Chondrocyte (in vitro differentiated cells): ENCODE data around the gene RPTOR. TPM values are rescaled to one million over a fixed set of nuclear protein-coding genes. Genes with fewer than 3 reads are reported as not detected.

Experiments used
- DNase-seq: peaks from one replicate; pipeline ENCODE4 v3.0.0; 2021; ENCODE audit warnings: mixed read lengths, low spot score
- H3K27ac Mint-ChIP-seq: one replicate; pipeline ENCODE4 v1.8.0; 2021; ENCODE audit warnings: mild to moderate bottlenecking, moderate library complexity, mixed read lengths; ENCODE audit not compliant: unreplicated experiment
- H3K27me3 Mint-ChIP-seq: 2 replicates; pipeline ENCODE4 v1.8.0; 2021; ENCODE audit warnings: low read depth, mixed read lengths
- H3K36me3 Mint-ChIP-seq: 2 replicates; pipeline ENCODE4 v1.8.0; 2021; ENCODE audit warnings: low read depth, mixed read lengths
- H3K4me1 Mint-ChIP-seq: 2 replicates; pipeline ENCODE4 v1.8.0; 2021; ENCODE audit warnings: low read depth, mild to moderate bottlenecking, mixed read lengths
- H3K4me3 Mint-ChIP-seq: one replicate; pipeline ENCODE4 v1.8.0; 2021; ENCODE audit warnings: mild to moderate bottlenecking, moderate library complexity, mixed read lengths; ENCODE audit not compliant: unreplicated experiment
- H3K9me3 Mint-ChIP-seq: 2 replicates; pipeline ENCODE4 v1.8.0; 2021; ENCODE audit warnings: low read depth, mixed read lengths
- CTCF ChIP-seq: fragments of 200-600 bp; sonication (generic); IDR thresholded peaks from 2 replicates; pipeline ENCODE4 v1.5.0; 2021; ENCODE audit warnings: antibody characterized with exemption, mild to moderate bottlenecking, moderate library complexity
- total RNA-seq: library from RNA; stranded (reverse); gene quantifications from 3 replicates; pipeline ENCODE4 v1.2.1, GENCODE V29; 2021

Gene RPTOR
- total RNA-seq, 1 donor from 2014 or later = 30.9 TPM

- Mint-ChIP-seq H3K36me3 (peaks cover 2% of the 10 kb centered on the region), H3K4me1 (no peaks in the 10 kb centered on the region), H3K4me3 (no peak overlapping the region), H3K9me3 (peaks cover 4% of the 10 kb centered on the region), H3K27ac (no peak overlapping the region), H3K27me3 (no peaks in the 10 kb centered on the region)
- no peak for TF ChIP-seq CTCF
- DNase-seq = no peak
Measured at GRCh38 chr17:80605326-80606066, 60.9 kb downstream of the RPTOR start.

GRCh38 chr17:80608326-80608725 lies 63.7 kb downstream of the RPTOR start:
- no peak for TF ChIP-seq CTCF
- Mint-ChIP-seq H3K27me3 (no peaks in the 10 kb centered on the region), H3K4me1 (peaks cover 4% of the 10 kb centered on the region), H3K9me3 (peaks cover 4% of the 10 kb centered on the region), H3K27ac (no peak overlapping the region), H3K36me3 (no peaks in the 10 kb centered on the region), H3K4me3 (no peak overlapping the region)
- no peak for DNase-seq

- Mint-ChIP-seq H3K27ac (no peak overlapping the region), H3K27me3 (no peaks in the 10 kb centered on the region), H3K36me3 (no peaks in the 10 kb centered on the region), H3K9me3 (no peaks in the 10 kb centered on the region), H3K4me3 (no peak overlapping the region), H3K4me1 (peaks cover 10% of the 10 kb centered on the region)
- no peak for DNase-seq
- TF ChIP-seq CTCF = no peak
Measured at GRCh38 chr17:80609757-80610156, 65.1 kb downstream of the RPTOR start.

- no peaks in the 10 kb centered on the region for H3K36me3 Mint-ChIP-seq
- H3K4me1 Mint-ChIP-seq = peaks cover 15% of the 10 kb centered on the region
- no peak overlapping the region for H3K27ac Mint-ChIP-seq
- TF ChIP-seq CTCF = no peak
- H3K9me3 Mint-ChIP-seq = no peaks in the 10 kb centered on the region
- no peak for DNase-seq
- H3K4me3 Mint-ChIP-seq = no peak overlapping the region
- H3K27me3 Mint-ChIP-seq = no peaks in the 10 kb centered on the region
Measured at GRCh38 chr17:80611816-80612215, 67.2 kb downstream of the RPTOR start.

- no peak for TF ChIP-seq CTCF
- Mint-ChIP-seq H3K9me3 (no peaks in the 10 kb centered on the region), H3K27ac (no peak overlapping the region), H3K36me3 (no peaks in the 10 kb centered on the region), H3K4me1 (peaks cover 17% of the 10 kb centered on the region), H3K4me3 (no peak overlapping the region), H3K27me3 (no peaks in the 10 kb centered on the region)
- no peak for DNase-seq
Measured at GRCh38 chr17:80612997-80613731, 68.5 kb downstream of the RPTOR start.
